RPMI7951 (cell line): ENCODE results near the gene TANC1. TPM values are rescaled to one million over a fixed set of nuclear protein-coding genes. Genes with fewer than 3 reads are reported as not detected.

Experiments
- DNase-seq: peaks from one replicate; pipeline ENCODE4 v3.0.0-alpha.2; 2012; ENCODE audit warnings: low read depth
- total RNA-seq: library from RNA; depleted of rRNA; stranded (reverse); fragments of >200 nt; shearing (Covaris generic); gene quantifications from 2 replicates; pipeline ENCODE4 v1.2.3, GENCODE V29; 2014; rRNA removed

TANC1 gene
- total RNA-seq, 1 experiment from 2014 or later: 24.4 TPM

GRCh38 chr2:159262226-159262625, 293.8 kb downstream of the TANC1 start:
- no peak for DNase-seq

GRCh38 chr2:159262904-159263303, 294.5 kb downstream of the TANC1 start:
- no peak for DNase-seq

- peak; percentile 48 for DNase-seq
These were observed 296.7 kb downstream of the TANC1 start for GRCh38 chr2:159265171-159265576.

- no peak for DNase-seq
These were observed 298.1 kb downstream of the TANC1 start for GRCh38 chr2:159266554-159266953.

- no peak for DNase-seq
These were observed 299.5 kb downstream of the TANC1 start for GRCh38 chr2:159267921-159268320.

- DNase-seq: no peak
These were observed 302.4 kb downstream of the TANC1 start for GRCh38 chr2:159270744-159271379.

GRCh38 chr2:159272156-159272555, 303.7 kb downstream of the TANC1 start:
- no peak for DNase-seq

GRCh38 chr2:159275111-159275510, 306.7 kb downstream of the TANC1 start:
- DNase-seq: no peak

GRCh38 chr2:159279700-159280099, 311.3 kb downstream of the TANC1 start:
- DNase-seq: no peak

- no peak for DNase-seq
These were observed 312.6 kb downstream of the TANC1 start for GRCh38 chr2:159281002-159281401.

Other genes with a start within 250 kb of the TANC1 start
- gene DAPL1, start 173.3 kb upstream of the TANC1 start, total RNA-seq: 1.2 TPM in 1 of 2 replicates, not detected in the other